ENCODE measurements around the gene MRPL21. TPM values are rescaled to one million over a fixed set of nuclear protein-coding genes. Genes with fewer than 3 reads are reported as not detected.

The MRPL21 gene
- total RNA-seq, 1 experiment from 2014 or later, result 82.3 TPM

- TF ChIP-seq HMGXB4 (CRISPR knock-in tag; IDR thresholded peaks at IDR 0.05) (no peak), ATF2 (CRISPR knock-in tag; IDR thresholded peaks at IDR 0.05; ENCODE audit: borderline replicate concordance, low read depth) (no peak), E2F5 (CRISPR knock-in tag; IDR thresholded peaks at IDR 0.05) (no peak), ATF3 (CRISPR knock-in tag; conservative IDR thresholded peaks at IDR 0.05) (no peak), ZNF512 (CRISPR knock-in tag; IDR thresholded peaks at IDR 0.05; ENCODE audit: borderline replicate concordance) (no peak)
Measured at GRCh38 chr11:68948935-68949334, 45.3 kb upstream of the MRPL21 start (continued).

- no peaks in the 10 kb centered on the region for H3K27me3 Mint-ChIP-seq (ENCODE audit: low read depth)
- ChIA-PET POLR2A (no interaction called here), CTCF (no interaction called here)
- no peak overlapping the region for H3K4me3 Mint-ChIP-seq
- no peak for ATAC-seq
- no peak for TF ChIP-seq FOXP4 (CRISPR knock-in tag; IDR thresholded peaks at IDR 0.05)
- TF ChIP-seq ZNF317 (CRISPR knock-in tag; IDR thresholded peaks at IDR 0.05; ENCODE audit: borderline replicate concordance, low read depth), result no peak
- TF ChIP-seq USF1 (CRISPR knock-in tag; IDR thresholded peaks at IDR 0.05), result no peak
- H3K9me3 Mint-ChIP-seq, result no peaks in the 10 kb centered on the region
- H3K4me1 Mint-ChIP-seq, result peaks cover 18% of the 10 kb centered on the region
- no peak for DNase-seq (ENCODE audit: low spot score)
- H3K27ac Mint-ChIP-seq, result no peak overlapping the region
- no peaks in the 10 kb centered on the region for H3K36me3 Mint-ChIP-seq
Measured at GRCh38 chr11:68948496-68948895, 44.9 kb upstream of the MRPL21 start.

- H3K4me1 Mint-ChIP-seq, result peaks cover 18% of the 10 kb centered on the region
- CTCF ChIA-PET, result interaction anchor here (0.7 kb wide), 1 partner anchor 97 kb away, joined by 3 read pairs; no protein-coding TSS in a partner anchor
- POLR2A ChIA-PET, result no interaction called here
Measured at GRCh38 chr11:68947151-68947550, 43.5 kb upstream of the MRPL21 start.

More at GRCh38 chr11:68947151-68947550, 43.5 kb upstream of the MRPL21 start:
- Mint-ChIP-seq H3K27ac (no peak overlapping the region), H3K36me3 (no peaks in the 10 kb centered on the region), H3K27me3 (ENCODE audit: low read depth) (no peaks in the 10 kb centered on the region), H3K9me3 (no peaks in the 10 kb centered on the region), H3K4me3 (no peak overlapping the region)
- ATAC-seq, result no peak
- no peak for DNase-seq (ENCODE audit: low spot score)
- TF ChIP-seq MAX (CRISPR knock-in tag; IDR thresholded peaks at IDR 0.05), result no peak
- no peak for TF ChIP-seq NR3C1 (CRISPR knock-in tag; conservative IDR thresholded peaks at IDR 0.05; ENCODE audit: low read depth)
- TF ChIP-seq ZMAT4 (CRISPR knock-in tag; IDR thresholded peaks at IDR 0.05), result no peak
- no peak for TF ChIP-seq SP1 (CRISPR knock-in tag; conservative IDR thresholded peaks at IDR 0.05)
- no peak for TF ChIP-seq PRRX2 (CRISPR knock-in tag; IDR thresholded peaks at IDR 0.05)
- no peak for TF ChIP-seq ERG (CRISPR knock-in tag; IDR thresholded peaks at IDR 0.05)
- no peak for TF ChIP-seq GRHL2 (CRISPR knock-in tag; IDR thresholded peaks at IDR 0.05; ENCODE audit: insufficient replicate concordance, severe bottlenecking)
- TF ChIP-seq ZNF317 (CRISPR knock-in tag; IDR thresholded peaks at IDR 0.05; ENCODE audit: borderline replicate concordance, low read depth), result no peak
- TF ChIP-seq CREB1 (CRISPR knock-in tag; IDR thresholded peaks at IDR 0.05), result no peak
- TF ChIP-seq ZNF263 (CRISPR knock-in tag; IDR thresholded peaks at IDR 0.05; ENCODE audit: low read depth), result no peak
- TF ChIP-seq AR (CRISPR knock-in tag; IDR thresholded peaks at IDR 0.05), result no peak
